PC-9 (cell line): ENCODE data around the gene INHBE. TPM values are rescaled to one million over a fixed set of nuclear protein-coding genes. Genes with fewer than 3 reads are reported as not detected.

Experiments used
- BruUV-seq: library from RNA; stranded (reverse); fragments of 400-500 nt; replicated peaks from 2 replicates; lab custom pipeline; 2021; lab: Mats Ljungman, UMichigan
- CTCF ChIA-PET: fragments of 300-600 bp; sonication (Branson Sonifier 250); formaldehyde crosslinking; loops from one replicate; lab custom pipeline; 2022; ENCODE audit warnings: antibody characterized with exemption; lab: Charles Lee
- POLR2A ChIA-PET: fragments of 300-600 bp; sonication (Branson Sonifier 250); formaldehyde crosslinking; loops from one replicate; lab custom pipeline; 2022; ENCODE audit warnings: antibody characterized with exemption; ENCODE audit not compliant: unreplicated experiment; lab: Charles Lee
- DNase-seq, 2 experiments: peaks; one replicate each; pipeline versions ENCODE4 v3.0.0 to v3.0.0-alpha.2; 2015 to 2022; ENCODE audit warnings: mixed read lengths in 1 of 2
- H2AFZ ChIP-seq: fragments of 200-600 bp; sonication (generic); 2 replicates; pipeline ENCODE4 v1.8.1; 2017; ENCODE audit warnings: antibody characterized with exemption
- H3F3A ChIP-seq: fragments of 200-600 bp; sonication (generic); 2 replicates; pipeline ENCODE4 v1.8.1; 2017; ENCODE audit warnings: antibody characterized with exemption, mild to moderate bottlenecking, low read depth; ENCODE audit not compliant: insufficient read depth
- H3K27ac ChIP-seq: fragments of 200-600 bp; sonication (generic); 2 replicates; pipeline ENCODE4 v1.6.1; 2016; ENCODE audit warnings: mixed run types
- H3K27me3 ChIP-seq: fragments of 200-600 bp; sonication (generic); 2 replicates; pipeline ENCODE4 v1.6.1; 2016; ENCODE audit warnings: low read depth, mixed run types; ENCODE audit not compliant: insufficient read depth
- H3K36me3 ChIP-seq: fragments of 200-600 bp; sonication (generic); 2 replicates; pipeline ENCODE4 v1.6.1; 2016; ENCODE audit warnings: low read depth, mixed run types
- H3K4me1 ChIP-seq: fragments of 200-600 bp; sonication (generic); replicated peaks from 2 replicates; pipeline ENCODE4 v1.6.1; 2016; ENCODE audit warnings: mixed run types; ENCODE audit not compliant: insufficient read depth
- H3K4me2 ChIP-seq: fragments of 200-600 bp; sonication (generic); 2 replicates; pipeline ENCODE4 v1.6.1; 2017; ENCODE audit warnings: mixed run types
- H3K4me3 ChIP-seq: fragments of 200-600 bp; sonication (generic); 2 replicates; pipeline ENCODE4 v1.6.1; 2016; ENCODE audit warnings: mixed run types
- H3K79me2 ChIP-seq: fragments of 200-600 bp; sonication (generic); 2 replicates; pipeline ENCODE4 v1.6.1; 2017; ENCODE audit warnings: low read depth, mixed run types
- H3K9me2 ChIP-seq: fragments of 200-600 bp; sonication (generic); 2 replicates; pipeline ENCODE4 v1.8.1; 2017; ENCODE audit warnings: mild to moderate bottlenecking; ENCODE audit not compliant: insufficient read depth
- H3K9me3 ChIP-seq: fragments of 200-600 bp; sonication (generic); 2 replicates; pipeline ENCODE4 v1.8.1; 2016; ENCODE audit warnings: low read depth; ENCODE audit not compliant: insufficient read depth
- H4K20me1 ChIP-seq: fragments of 200-600 bp; sonication (generic); 2 replicates; pipeline ENCODE4 v1.8.1; 2017; ENCODE audit not compliant: insufficient read depth
- EZH2 ChIP-seq: fragments of 200-600 bp; sonication (generic); IDR thresholded peaks from 2 replicates; pipeline ENCODE4 v1.8.0; 2017; ENCODE audit warnings: antibody characterized with exemption, low read depth
- intact Hi-C: fragments of 100-400 bp; cut with micrococcal nuclease; formaldehyde crosslinking; loops from one replicate; pipeline ENCODE4 v1.10.0; 2022; ENCODE audit not compliant: unreplicated experiment
- total RNA-seq: library from RNA; stranded (reverse); gene quantifications from 2 replicates; pipeline ENCODE4 v1.2.3, GENCODE V29; 2021
- TF ChIP-seq, protein P1 (sequence below): fragments of 200-600 bp; sonication (generic); conservative IDR thresholded peaks from 2 replicates; pipeline ENCODE4 v1.6.1; 2017; ENCODE audit warnings: mixed run types, antibody characterized with exemption, mild to moderate bottlenecking, moderate library complexity

INHBE gene
- total RNA-seq, 1 experiment from 2014 or later, result 0.90 TPM

DNA sequence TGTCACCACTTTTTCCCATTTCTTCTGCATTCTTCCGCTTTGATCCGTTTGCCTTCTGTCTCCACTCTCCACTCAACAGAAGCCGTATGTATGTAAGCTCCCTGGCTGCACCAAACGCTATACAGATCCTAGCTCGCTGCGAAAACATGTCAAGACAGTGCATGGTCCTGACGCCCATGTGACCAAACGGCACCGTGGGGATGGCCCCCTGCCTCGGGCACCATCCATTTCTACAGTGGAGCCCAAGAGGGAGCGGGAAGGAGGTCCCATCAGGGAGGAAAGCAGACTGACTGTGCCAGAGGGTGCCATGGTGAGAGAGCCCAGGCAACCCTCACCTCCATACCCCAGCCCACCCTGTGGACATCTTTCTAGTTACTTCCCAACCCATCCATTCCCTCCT lies 12.8 kb downstream of the INHBE start:
- Histone ChIP-seq H3K4me1 (no peaks in the 10 kb centered on the region), H3K27ac (no peak overlapping the region), H3K79me2 (no peaks in the 10 kb centered on the region), H3K4me3 (no peak overlapping the region), H3K9me2 (no peaks in the 10 kb centered on the region), H4K20me1 (no peaks in the 10 kb centered on the region), H3K9me3 (no peaks in the 10 kb centered on the region), H3F3A (no peaks in the 10 kb centered on the region), H3K27me3 (peaks cover 100% of the 10 kb centered on the region), H3K4me2 (no peak overlapping the region), H3K36me3 (no peaks in the 10 kb centered on the region), H2AFZ (no peak overlapping the region)
- DNase-seq, result no peak
- ChIA-PET CTCF (no interaction called here), POLR2A (interaction anchor here (0.6 kb wide), 1 partner anchor 145 kb away, joined by 4 read pairs; no protein-coding TSS in a partner anchor)
- intact Hi-C loops, result no loop called here
- no TSS peak for BruUV-seq
- TF ChIP-seq EZH2, result no peak
- TF ChIP-seq, protein P1, sequence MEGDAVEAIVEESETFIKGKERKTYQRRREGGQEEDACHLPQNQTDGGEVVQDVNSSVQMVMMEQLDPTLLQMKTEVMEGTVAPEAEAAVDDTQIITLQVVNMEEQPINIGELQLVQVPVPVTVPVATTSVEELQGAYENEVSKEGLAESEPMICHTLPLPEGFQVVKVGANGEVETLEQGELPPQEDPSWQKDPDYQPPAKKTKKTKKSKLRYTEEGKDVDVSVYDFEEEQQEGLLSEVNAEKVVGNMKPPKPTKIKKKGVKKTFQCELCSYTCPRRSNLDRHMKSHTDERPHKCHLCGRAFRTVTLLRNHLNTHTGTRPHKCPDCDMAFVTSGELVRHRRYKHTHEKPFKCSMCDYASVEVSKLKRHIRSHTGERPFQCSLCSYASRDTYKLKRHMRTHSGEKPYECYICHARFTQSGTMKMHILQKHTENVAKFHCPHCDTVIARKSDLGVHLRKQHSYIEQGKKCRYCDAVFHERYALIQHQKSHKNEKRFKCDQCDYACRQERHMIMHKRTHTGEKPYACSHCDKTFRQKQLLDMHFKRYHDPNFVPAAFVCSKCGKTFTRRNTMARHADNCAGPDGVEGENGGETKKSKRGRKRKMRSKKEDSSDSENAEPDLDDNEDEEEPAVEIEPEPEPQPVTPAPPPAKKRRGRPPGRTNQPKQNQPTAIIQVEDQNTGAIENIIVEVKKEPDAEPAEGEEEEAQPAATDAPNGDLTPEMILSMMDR, result no peak

DNA sequence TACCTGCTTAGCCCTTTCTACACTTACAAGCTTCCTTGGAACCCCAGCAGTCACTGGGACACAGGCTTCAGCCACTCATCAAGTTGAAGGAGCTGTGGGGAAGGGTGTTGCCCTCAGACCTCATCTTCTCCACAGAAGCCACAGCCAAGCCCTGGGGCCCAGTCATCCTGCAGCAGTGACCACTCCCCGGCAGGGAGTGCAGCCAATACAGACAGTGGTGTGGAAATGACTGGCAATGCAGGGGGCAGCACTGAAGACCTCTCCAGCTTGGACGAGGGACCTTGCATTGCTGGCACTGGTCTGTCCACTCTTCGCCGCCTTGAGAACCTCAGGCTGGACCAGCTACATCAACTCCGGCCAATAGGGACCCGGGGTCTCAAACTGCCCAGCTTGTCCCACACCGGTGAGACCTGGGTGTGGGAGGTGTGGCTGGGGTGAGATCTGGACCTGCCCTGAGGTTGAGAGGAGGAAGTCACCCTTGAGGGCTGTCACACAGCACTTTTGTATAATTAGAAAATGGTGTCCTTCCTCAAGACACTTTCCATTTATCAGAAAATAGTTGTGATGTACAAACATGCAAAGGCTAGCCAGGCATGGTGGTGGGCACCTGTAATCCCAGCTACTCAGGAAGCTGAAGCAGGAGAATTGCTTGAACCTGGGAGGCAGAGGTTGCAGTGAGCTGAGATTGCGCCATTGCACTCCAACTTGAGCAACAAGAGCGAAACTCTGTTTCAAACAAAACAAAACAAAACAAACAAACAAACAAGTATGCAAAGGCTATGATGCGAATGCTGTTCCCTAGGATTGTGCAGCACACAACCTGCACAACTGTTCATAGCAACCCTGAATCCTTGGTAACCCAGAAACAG lies 14.4 kb downstream of the INHBE start:
- H3K27me3 ChIP-seq, result peaks cover 100% of the 10 kb centered on the region

DNA sequence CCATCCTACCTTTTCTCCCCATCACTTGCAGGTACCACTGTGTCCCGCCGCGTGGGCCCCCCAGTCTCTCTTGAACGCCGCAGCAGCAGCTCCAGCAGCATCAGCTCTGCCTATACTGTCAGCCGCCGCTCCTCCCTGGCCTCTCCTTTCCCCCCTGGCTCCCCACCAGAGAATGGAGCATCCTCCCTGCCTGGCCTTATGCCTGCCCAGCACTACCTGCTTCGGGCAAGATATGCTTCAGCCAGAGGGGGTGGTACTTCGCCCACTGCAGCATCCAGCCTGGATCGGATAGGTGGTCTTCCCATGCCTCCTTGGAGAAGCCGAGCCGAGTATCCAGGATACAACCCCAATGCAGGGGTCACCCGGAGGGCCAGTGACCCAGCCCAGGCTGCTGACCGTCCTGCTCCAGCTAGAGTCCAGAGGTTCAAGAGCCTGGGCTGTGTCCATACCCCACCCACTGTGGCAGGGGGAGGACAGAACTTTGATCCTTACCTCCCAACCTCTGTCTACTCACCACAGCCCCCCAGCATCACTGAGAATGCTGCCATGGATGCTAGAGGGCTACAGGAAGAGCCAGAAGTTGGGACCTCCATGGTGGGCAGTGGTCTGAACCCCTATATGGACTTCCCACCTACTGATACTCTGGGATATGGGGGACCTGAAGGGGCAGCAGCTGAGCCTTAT lies 15.3 kb downstream of the INHBE start:
- no peaks in the 10 kb centered on the region for H3K4me1 ChIP-seq
- POLR2A ChIA-PET, result no interaction called here
- no peaks in the 10 kb centered on the region for H3K36me3 ChIP-seq
- no TSS peak for BruUV-seq
- no peaks in the 10 kb centered on the region for H3K9me2 ChIP-seq
- peaks cover 97% of the 10 kb centered on the region for H3K27me3 ChIP-seq
- H3K4me2 ChIP-seq, result no peak overlapping the region
- CTCF ChIA-PET, result no interaction called here
- no peaks in the 10 kb centered on the region for H3F3A ChIP-seq
- no peak overlapping the region for H3K27ac ChIP-seq
- TF ChIP-seq EZH2, result no peak
- TF ChIP-seq, protein P1, result no peak
- H3K9me3 ChIP-seq, result no peaks in the 10 kb centered on the region
- no peak for DNase-seq
- H2AFZ ChIP-seq, result no peak overlapping the region
- H4K20me1 ChIP-seq, result no peaks in the 10 kb centered on the region
- intact Hi-C loops, result no loop called here
- H3K4me3 ChIP-seq, result no peak overlapping the region
- no peaks in the 10 kb centered on the region for H3K79me2 ChIP-seq

More for the DNA sequence above, 14.4 kb downstream of the INHBE start:
- Histone ChIP-seq H3K4me3 (no peak overlapping the region), H3K36me3 (no peaks in the 10 kb centered on the region), H3K4me1 (no peaks in the 10 kb centered on the region), H3K9me2 (no peaks in the 10 kb centered on the region), H3F3A (no peaks in the 10 kb centered on the region), H3K79me2 (no peaks in the 10 kb centered on the region), H3K9me3 (no peaks in the 10 kb centered on the region), H3K27ac (no peak overlapping the region), H2AFZ (no peak overlapping the region), H3K4me2 (no peak overlapping the region), H4K20me1 (no peaks in the 10 kb centered on the region)
- BruUV-seq, result no TSS peak
- DNase-seq, result no peak
- intact Hi-C loops, result no loop called here
- no peak for TF ChIP-seq EZH2
- ChIA-PET CTCF (no interaction called here), POLR2A (interaction anchor here (0.6 kb wide), 1 partner anchor 445 kb away, joined by 4 read pairs; no protein-coding TSS in a partner anchor)
